Trophoblast cell (in vitro differentiated cells and primary cell): Measurements from ENCODE around the gene RARB.

Experiments
- DNase-seq, 2 donors: peaks; one replicate each; pipeline ENCODE4 v3.0.0-alpha.2; 2016
- H2AFZ ChIP-seq: 2 replicates; pipeline ENCODE4 v1.6.1; 2013; ENCODE audit warnings: low read length, moderate library complexity, mild to moderate bottlenecking; ENCODE audit not compliant: insufficient read depth, poor library complexity
- H2AK5ac ChIP-seq: 2 replicates; pipeline ENCODE4 v1.6.1; 2013; ENCODE audit warnings: mild to moderate bottlenecking, low read length
- H2BK120ac ChIP-seq: 2 replicates; pipeline ENCODE4 v1.6.1; 2013; ENCODE audit warnings: low read length, mild to moderate bottlenecking, moderate library complexity; ENCODE audit not compliant: insufficient read depth, poor library complexity
- H2BK12ac ChIP-seq: 2 replicates; pipeline ENCODE4 v1.6.1; 2013; ENCODE audit warnings: mild to moderate bottlenecking, low read length, moderate library complexity
- H2BK5ac ChIP-seq: 2 replicates; pipeline ENCODE4 v1.6.1; 2013; ENCODE audit warnings: low read length, low read depth, moderate library complexity, mild to moderate bottlenecking; ENCODE audit not compliant: poor library complexity
- H3K14ac ChIP-seq: 2 replicates; pipeline ENCODE4 v1.6.1; 2013; ENCODE audit warnings: mild to moderate bottlenecking, low read length
- H3K18ac ChIP-seq: 2 replicates; pipeline ENCODE4 v1.6.1; 2013; ENCODE audit warnings: mild to moderate bottlenecking, low read length
- H3K23ac ChIP-seq: 2 replicates; pipeline ENCODE4 v1.6.1; 2013; ENCODE audit warnings: low read length
- H3K27ac ChIP-seq: 2 replicates; pipeline ENCODE4 v1.5.1; 2013; ENCODE audit warnings: low read depth, mild to moderate bottlenecking, inconsistent platforms, low read length, moderate library complexity
- H3K27me3 ChIP-seq: 2 replicates; pipeline ENCODE4 v1.6.1; 2013; ENCODE audit warnings: inconsistent platforms, mild to moderate bottlenecking, low read length, moderate library complexity; ENCODE audit not compliant: insufficient read depth
- H3K36me3 ChIP-seq, 2 experiments: 1 replicate in 1 of 2; 2 replicates in 1 of 2; pipeline ENCODE4 v1.6.1; 2013; ENCODE audit warnings: low read length in 2 of 2, mild to moderate bottlenecking in 2 of 2, moderate library complexity in 1 of 2; ENCODE audit not compliant: insufficient read depth in 2 of 2, control insufficient read depth in 1 of 2
- H3K4ac ChIP-seq: 2 replicates; pipeline ENCODE4 v1.6.1; 2013; ENCODE audit warnings: low read depth, mild to moderate bottlenecking, low read length, moderate library complexity
- H3K4me1 ChIP-seq, 2 experiments: 1 replicate in 1 of 2; 2 replicates in 1 of 2; pipeline ENCODE4 v1.6.1; 2013; ENCODE audit warnings: low read length in 2 of 2, mild to moderate bottlenecking in 2 of 2, moderate library complexity in 1 of 2; ENCODE audit not compliant: insufficient read depth in 2 of 2, control insufficient read depth in 1 of 2
- H3K4me2 ChIP-seq: 2 replicates; pipeline ENCODE4 v1.6.1; 2013; ENCODE audit warnings: inconsistent platforms, mild to moderate bottlenecking, low read length, moderate library complexity
- H3K4me3 ChIP-seq: 2 replicates; pipeline ENCODE4 v1.5.1; 2013; ENCODE audit warnings: mild to moderate bottlenecking, low read depth, low read length, inconsistent platforms
- H3K79me1 ChIP-seq: one replicate; pipeline ENCODE4 v1.6.1; 2013; ENCODE audit warnings: low read length
- H3K79me2 ChIP-seq: 2 replicates; pipeline ENCODE4 v1.6.1; 2013; ENCODE audit warnings: low read length, mild to moderate bottlenecking; ENCODE audit not compliant: control insufficient read depth, insufficient read depth, poor library complexity
- H3K9ac ChIP-seq: 2 replicates; pipeline ENCODE4 v1.6.1; 2013; ENCODE audit warnings: mild to moderate bottlenecking, low read length
- H3K9me3 ChIP-seq: 2 replicates; pipeline ENCODE4 v1.6.1; 2013; ENCODE audit warnings: low read depth, mild to moderate bottlenecking, control low read depth, inconsistent platforms, low read length; ENCODE audit not compliant: insufficient read depth
- H4K12ac ChIP-seq: 2 replicates; pipeline ENCODE4 v1.6.1; 2013; ENCODE audit warnings: low read depth, mild to moderate bottlenecking, low read length, moderate library complexity
- H4K8ac ChIP-seq: 2 replicates; pipeline ENCODE4 v1.6.1; 2013; ENCODE audit warnings: low read depth, mild to moderate bottlenecking, low read length, moderate library complexity
- H4K91ac ChIP-seq: one replicate; pipeline ENCODE4 v1.6.1; 2013; ENCODE audit warnings: low read depth, mild to moderate bottlenecking, low read length, moderate library complexity
- WGBS: extraction: QIAGEN DNeasy Blood & Tissue Kit; methylation state at CpG from one replicate; pipeline ENCODE4 v1.1.7; 2013; ENCODE audit warnings: missing lambda C conversion rate; ENCODE audit not compliant: insufficient read length, insufficient coverage; ENCODE audit errors: extremely low coverage; 5-methylcytosine and 5-hydroxymethylcytosine counted together

Gene RARB

GRCh38 chr3:25537516-25537915, 109.5 kb downstream of the RARB start:
- Histone ChIP-seq H3K4me1 (no peaks in the 10 kb centered on the region), H2AK5ac (no peak overlapping the region), H4K8ac (no peak overlapping the region), H3K79me1 (no peaks in the 10 kb centered on the region), H3K27ac (no peak overlapping the region), H4K12ac (no peak overlapping the region), H3K4me2 (no peak overlapping the region), H2BK12ac (no peak overlapping the region), H3K18ac (no peak overlapping the region), H3K36me3 (no peaks in the 10 kb centered on the region), H3K79me2 (no peaks in the 10 kb centered on the region), H3K14ac (no peak overlapping the region), H3K4me3 (no peak overlapping the region), H3K9ac (no peak overlapping the region), H3K27me3 (no peaks in the 10 kb centered on the region), H3K23ac (no peak overlapping the region), H3K4ac (no peak overlapping the region), H3K9me3 (no peaks in the 10 kb centered on the region), H2AFZ (no peak overlapping the region), H4K91ac (no peak overlapping the region), H2BK120ac (no peak overlapping the region), H2BK5ac (no peak overlapping the region)
- no peak for DNase-seq
- WGBS: no CpG with 5 or more reads among the region's 3 CpGs

GRCh38 chr3:25540273-25540672, 112.2 kb downstream of the RARB start:
- Histone ChIP-seq H3K79me2 (no peaks in the 10 kb centered on the region), H2BK5ac (no peak overlapping the region), H2BK120ac (no peak overlapping the region), H3K9ac (no peak overlapping the region), H3K4me1 (no peaks in the 10 kb centered on the region), H3K27me3 (no peaks in the 10 kb centered on the region), H3K79me1 (peaks cover 1% of the 10 kb centered on the region), H4K91ac (no peak overlapping the region), H4K8ac (no peak overlapping the region), H2AK5ac (no peak overlapping the region), H3K18ac (no peak overlapping the region), H3K14ac (no peak overlapping the region), H2AFZ (no peak overlapping the region), H3K4me2 (no peak overlapping the region), H3K4ac (no peak overlapping the region), H3K4me3 (no peak overlapping the region), H3K36me3 (no peaks in the 10 kb centered on the region), H2BK12ac (no peak overlapping the region), H3K9me3 (no peaks in the 10 kb centered on the region), H4K12ac (no peak overlapping the region), H3K27ac (no peak overlapping the region), H3K23ac (no peak overlapping the region)
- WGBS: no CpG with 5 or more reads among the region's 5 CpGs
- DNase-seq: no peak

GRCh38 chr3:25542492-25543039, 114.5 kb downstream of the RARB start:
- Histone ChIP-seq H3K4me2 (no peak overlapping the region), H3K18ac (no peak overlapping the region), H4K91ac (no peak overlapping the region), H3K14ac (no peak overlapping the region), H2AK5ac (no peak overlapping the region), H2AFZ (no peak overlapping the region), H2BK12ac (no peak overlapping the region), H3K4me1 (peaks cover 0 to 3% of the 10 kb centered on the region in 2 experiments), H3K23ac (no peak overlapping the region), H4K12ac (no peak overlapping the region), H3K27ac (no peak overlapping the region), H3K79me1 (peaks cover 4% of the 10 kb centered on the region), H3K79me2 (peaks cover 2% of the 10 kb centered on the region), H3K9ac (no peak overlapping the region), H2BK5ac (no peak overlapping the region), H2BK120ac (no peak overlapping the region), H3K9me3 (no peaks in the 10 kb centered on the region), H4K8ac (no peak overlapping the region), H3K27me3 (no peaks in the 10 kb centered on the region), H3K4me3 (no peak overlapping the region), H3K4ac (no peak overlapping the region), H3K36me3 (no peaks in the 10 kb centered on the region)
- no peak for DNase-seq
- no CpG with 5 or more reads among the region's 1 CpG for WGBS

- Histone ChIP-seq H3K36me3 (no peaks in the 10 kb centered on the region), H2BK12ac (no peak overlapping the region), H4K12ac (no peak overlapping the region), H2BK5ac (no peak overlapping the region), H3K79me2 (peaks cover 2% of the 10 kb centered on the region), H3K27ac (no peak overlapping the region), H3K18ac (no peak overlapping the region), H3K9ac (no peak overlapping the region), H4K91ac (no peak overlapping the region), H2AK5ac (no peak overlapping the region), H2AFZ (no peak overlapping the region), H3K4me3 (no peak overlapping the region), H3K27me3 (no peaks in the 10 kb centered on the region), H4K8ac (no peak overlapping the region), H3K4me1 (peaks cover 0 to 3% of the 10 kb centered on the region in 2 experiments), H3K23ac (no peak overlapping the region), H3K9me3 (no peaks in the 10 kb centered on the region), H3K4me2 (no peak overlapping the region), H2BK120ac (peak overlapping the region; percentile 53), H3K14ac (no peak overlapping the region), H3K4ac (no peak overlapping the region), H3K79me1 (peaks cover 4% of the 10 kb centered on the region)
- no CpG with 5 or more reads among the region's 1 CpG for WGBS
- DNase-seq: no peak
Measured at GRCh38 chr3:25547103-25547502, 119.0 kb downstream of the RARB start.
